ENCODE data around the gene KAT6B. TPM values are rescaled to one million over a fixed set of nuclear protein-coding genes. Genes with fewer than 3 reads are reported as not detected.

The KAT6B gene
- total and polyA plus RNA-seq, 2 donors (not counting 1 experiment from before 2014, with no cell fraction given) = 8.6 to 111 TPM

DNA sequence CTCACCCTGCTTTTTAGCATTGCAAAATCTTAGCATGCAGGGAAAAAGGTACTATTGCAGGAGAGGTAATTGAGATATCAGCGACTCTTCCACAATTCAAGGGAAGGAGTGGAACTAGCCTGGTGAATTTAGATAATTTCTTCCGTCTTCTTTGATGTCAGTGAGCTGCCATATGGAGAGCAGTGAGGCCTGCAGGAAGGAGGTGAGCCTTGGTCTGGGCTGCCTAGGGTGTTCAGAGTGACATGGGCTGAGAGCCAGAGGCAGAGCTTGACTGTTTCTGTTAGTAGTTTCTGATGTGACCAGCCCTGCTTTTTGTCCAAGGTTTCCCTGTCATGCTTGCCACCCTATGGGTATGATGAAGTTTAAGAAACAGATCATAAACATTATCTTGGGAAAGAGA is 28.6 kb downstream of the KAT6B start:
- DNase-seq = peak; percentile 38
- TF ChIP-seq EZH2 (IDR thresholded peaks at IDR 0.05; ENCODE audit: borderline replicate concordance, insufficient read depth, low read depth, low read length, poor library complexity, severe bottlenecking) = no peak
- TF ChIP-seq, protein P1, sequence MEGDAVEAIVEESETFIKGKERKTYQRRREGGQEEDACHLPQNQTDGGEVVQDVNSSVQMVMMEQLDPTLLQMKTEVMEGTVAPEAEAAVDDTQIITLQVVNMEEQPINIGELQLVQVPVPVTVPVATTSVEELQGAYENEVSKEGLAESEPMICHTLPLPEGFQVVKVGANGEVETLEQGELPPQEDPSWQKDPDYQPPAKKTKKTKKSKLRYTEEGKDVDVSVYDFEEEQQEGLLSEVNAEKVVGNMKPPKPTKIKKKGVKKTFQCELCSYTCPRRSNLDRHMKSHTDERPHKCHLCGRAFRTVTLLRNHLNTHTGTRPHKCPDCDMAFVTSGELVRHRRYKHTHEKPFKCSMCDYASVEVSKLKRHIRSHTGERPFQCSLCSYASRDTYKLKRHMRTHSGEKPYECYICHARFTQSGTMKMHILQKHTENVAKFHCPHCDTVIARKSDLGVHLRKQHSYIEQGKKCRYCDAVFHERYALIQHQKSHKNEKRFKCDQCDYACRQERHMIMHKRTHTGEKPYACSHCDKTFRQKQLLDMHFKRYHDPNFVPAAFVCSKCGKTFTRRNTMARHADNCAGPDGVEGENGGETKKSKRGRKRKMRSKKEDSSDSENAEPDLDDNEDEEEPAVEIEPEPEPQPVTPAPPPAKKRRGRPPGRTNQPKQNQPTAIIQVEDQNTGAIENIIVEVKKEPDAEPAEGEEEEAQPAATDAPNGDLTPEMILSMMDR (IDR thresholded peaks at IDR 0.05) = no peak
- Histone ChIP-seq H3K36me3 (replicated peaks in 1 of 2; ENCODE audit: control extremely low read depth in 1 of 2, control insufficient read depth in 1 of 2, extremely low read depth in 1 of 2, insufficient read depth in 2 of 2, low read length in 1 of 2) (peaks cover 0 to 5% of the 10 kb centered on the region in 2 experiments), H3K9me3 (ENCODE audit: control extremely low read depth in 1 of 3, control insufficient read depth in 2 of 3, insufficient read depth in 1 of 3, low read length in 2 of 3) (peaks cover 0 to 1% (median 0%) of the 10 kb centered on the region in 3 donors), H3K4me1 (ENCODE audit: control insufficient read depth in 2 of 2, insufficient read depth in 2 of 2, low read length in 2 of 2) (peaks cover 28 to 31% of the 10 kb centered on the region in 2 donors), H3K4me2 (replicated peaks; ENCODE audit: low read depth, low read length, poor library complexity, severe bottlenecking) (peak overlapping the region; percentile 56), H3K79me2 (ENCODE audit: control insufficient read depth, insufficient read depth, low read length) (peaks cover 90% of the 10 kb centered on the region), H2AFZ (ENCODE audit: insufficient read depth, low read depth, low read length, poor library complexity, severe bottlenecking) (peak overlapping the region; percentile 55), H3K27ac (ENCODE audit: low read length in 2 of 2) (peak overlapping the region; percentile 72 to 88), H4K20me1 (ENCODE audit: control insufficient read depth, insufficient read depth, low read length, poor library complexity, severe bottlenecking) (no peaks in the 10 kb centered on the region), H3K27me3 (replicated peaks in 1 of 4; ENCODE audit: control extremely low read depth in 1 of 4, control insufficient read depth in 3 of 4, insufficient read depth in 4 of 4, low read length in 3 of 4) (no peaks in the 10 kb centered on the region), H3K9ac (ENCODE audit: low read length) (peak overlapping the region; percentile 40), H3K4me3 (ENCODE audit: control extremely low read depth in 1 of 5, extremely low read depth in 1 of 5, insufficient read depth in 1 of 5, low read depth in 2 of 5, low read length in 4 of 5) (peak overlapping the region in 1 of 5 experiments; percentile 21)
- Mint-ChIP-seq H3K4me3 (peak overlapping the region; percentile 68), H3K27me3 (no peaks in the 10 kb centered on the region), H3K9me3 (ENCODE audit: insufficient read depth) (no peaks in the 10 kb centered on the region), H3K4me1 (peaks cover 45% of the 10 kb centered on the region), H3K27ac (peak overlapping the region; percentile 82)
- WGBS (ENCODE audit: insufficient coverage) = 47% methylated on average over 1 of the region's 2 CpGs
- ChIA-PET POLR2A (interaction anchor here (0.6 to 2.8 kb wide), 4 partner anchors 18 to 29 kb away, joined by 3 to 15 read pairs (median 10); partner anchors contain the start of gene KAT6B), CTCF (interaction anchor here (1.0 to 1.5 kb wide), 3 partner anchors 13 to 130 kb away, joined by 3 to 4 read pairs (median 3); partner anchors contain the start of gene KAT6B)
- intact Hi-C loops (cut with micrococcal nuclease) = loop anchor here (2.0 to 10.0 kb wide), 5 partner anchors 18 to 380 kb away; partner anchors contain the start of gene COMTD1
- ATAC-seq (ENCODE audit: low read depth) = peak; percentile 16

DNA sequence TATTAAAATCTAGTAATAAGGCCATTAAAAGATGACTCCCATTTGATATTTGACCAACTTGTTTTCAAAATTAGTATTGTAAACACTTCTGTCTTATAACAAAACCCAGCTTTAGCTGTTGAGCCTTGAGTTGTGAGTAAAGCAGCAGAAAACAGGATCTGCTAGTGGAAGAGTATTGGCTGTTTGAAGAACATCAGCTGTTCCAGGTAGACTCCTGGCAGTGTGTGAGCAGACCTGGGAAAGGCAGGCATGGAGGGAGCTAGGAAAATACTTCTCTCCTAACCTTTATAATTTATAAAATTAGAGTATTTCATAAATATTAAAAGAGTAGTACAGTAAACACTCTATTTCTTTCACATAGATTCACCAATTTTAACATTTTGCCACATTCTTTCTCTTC is 29.0 kb downstream of the KAT6B start:
- intact Hi-C loops (cut with micrococcal nuclease) = loop anchor here (2.0 to 10.0 kb wide), 5 partner anchors 17 to 379 kb away; partner anchors contain the start of gene COMTD1
- ATAC-seq (ENCODE audit: low read depth) (no peak), DNase-seq (no peak)
- H3K79me2 ChIP-seq (ENCODE audit: control insufficient read depth, insufficient read depth, low read length) = peaks cover 90% of the 10 kb centered on the region
- no peaks in the 10 kb centered on the region for H4K20me1 ChIP-seq (ENCODE audit: control insufficient read depth, insufficient read depth, low read length, poor library complexity, severe bottlenecking)
- peak overlapping the region; percentile 55 for H2AFZ ChIP-seq (ENCODE audit: insufficient read depth, low read depth, low read length, poor library complexity, severe bottlenecking)
- Mint-ChIP-seq H3K4me3 (peak overlapping the region; percentile 68), H3K27me3 (no peaks in the 10 kb centered on the region), H3K4me1 (peaks cover 46% of the 10 kb centered on the region), H3K9me3 (ENCODE audit: insufficient read depth) (no peaks in the 10 kb centered on the region), H3K27ac (peak overlapping the region; percentile 82)
- peak overlapping the region; percentile 72 to 88 for H3K27ac ChIP-seq (ENCODE audit: low read length in 2 of 2)
- TF ChIP-seq, protein P1 (IDR thresholded peaks at IDR 0.05) = no peak
- TF ChIP-seq EZH2 (IDR thresholded peaks at IDR 0.05; ENCODE audit: borderline replicate concordance, insufficient read depth, low read depth, low read length, poor library complexity, severe bottlenecking) = no peak
- H3K4me1 ChIP-seq (ENCODE audit: control insufficient read depth in 2 of 2, insufficient read depth in 2 of 2, low read length in 2 of 2) = peaks cover 28 to 31% of the 10 kb centered on the region in 2 donors
- H3K27me3 ChIP-seq (replicated peaks in 1 of 4; ENCODE audit: control extremely low read depth in 1 of 4, control insufficient read depth in 3 of 4, insufficient read depth in 4 of 4, low read length in 3 of 4) = no peaks in the 10 kb centered on the region
- ChIA-PET CTCF (interaction anchor here (1.0 kb wide), 2 partner anchors 13 to 29 kb away, joined by 3 to 4 read pairs; partner anchors contain the start of gene KAT6B), POLR2A (interaction anchor here (0.6 to 2.6 kb wide), 4 partner anchors 18 to 71 kb away, joined by 3 to 15 read pairs (median 6); partner anchors contain the start of gene KAT6B)
- peak overlapping the region; percentile 56 for H3K4me2 ChIP-seq (replicated peaks; ENCODE audit: low read depth, low read length, poor library complexity, severe bottlenecking)
- H3K9me3 ChIP-seq (ENCODE audit: control extremely low read depth in 1 of 3, control insufficient read depth in 2 of 3, insufficient read depth in 1 of 3, low read length in 2 of 3) = peaks cover 0 to 1% (median 0%) of the 10 kb centered on the region in 3 donors
- peaks cover 1 to 5% of the 10 kb centered on the region in 2 experiments for H3K36me3 ChIP-seq (replicated peaks in 1 of 2; ENCODE audit: control extremely low read depth in 1 of 2, control insufficient read depth in 1 of 2, extremely low read depth in 1 of 2, insufficient read depth in 2 of 2, low read length in 1 of 2)
- no peak overlapping the region for H3K4me3 ChIP-seq (ENCODE audit: control extremely low read depth in 1 of 5, extremely low read depth in 1 of 5, insufficient read depth in 1 of 5, low read depth in 2 of 5, low read length in 4 of 5)
- H3K9ac ChIP-seq (ENCODE audit: low read length) = peak overlapping the region; percentile 40
